Mesenchymal stem cell (in vitro differentiated cells and primary cell): Measurements from ENCODE around the gene ACVR1.

Experiments
- DNase-seq: peaks from one replicate; pipeline ENCODE4 v3.0.0-alpha.2; 2013
- H2AFZ ChIP-seq: one replicate; pipeline ENCODE4 v1.6.1; 2013; ENCODE audit warnings: low read depth, mild to moderate bottlenecking, control low read depth, inconsistent platforms, low read length, moderate library complexity
- H2AK5ac ChIP-seq: 2 replicates; pipeline ENCODE4 v1.6.1; 2013; ENCODE audit warnings: low read length, moderate library complexity, mild to moderate bottlenecking, inconsistent platforms; ENCODE audit not compliant: severe bottlenecking
- H2BK120ac ChIP-seq: one replicate; pipeline ENCODE4 v1.6.1; 2013; ENCODE audit warnings: low read depth, mild to moderate bottlenecking, inconsistent platforms, low read length, moderate library complexity
- H2BK12ac ChIP-seq, 2 experiments: one replicate each; pipeline ENCODE4 v1.6.1; 2013; ENCODE audit warnings: inconsistent platforms in 2 of 2, low read length in 2 of 2, mild to moderate bottlenecking in 2 of 2, moderate library complexity in 2 of 2, control low read depth in 1 of 2
- H2BK15ac ChIP-seq: one replicate; pipeline ENCODE4 v1.6.1; 2013; ENCODE audit warnings: mild to moderate bottlenecking, low read depth, inconsistent platforms; ENCODE audit not compliant: poor library complexity, severe bottlenecking
- H2BK5ac ChIP-seq: 2 replicates; pipeline ENCODE4 v1.6.1; 2013; ENCODE audit warnings: low read depth, mild to moderate bottlenecking, low read length, control low read depth, inconsistent platforms; ENCODE audit not compliant: poor library complexity, severe bottlenecking
- H3K14ac ChIP-seq, 2 experiments: one replicate each; pipeline ENCODE4 v1.6.1; 2013; ENCODE audit warnings: inconsistent platforms in 2 of 2, low read length in 2 of 2, control low read depth in 1 of 2, mild to moderate bottlenecking in 1 of 2, moderate library complexity in 1 of 2
- H3K18ac ChIP-seq, 2 experiments: one replicate each; pipeline ENCODE4 v1.6.1; 2013; ENCODE audit warnings: inconsistent platforms in 2 of 2, low read length in 2 of 2, control low read depth in 1 of 2, low read depth in 1 of 2, mild to moderate bottlenecking in 1 of 2
- H3K23ac ChIP-seq, 2 experiments: one replicate each; pipeline ENCODE4 v1.6.1; 2013; ENCODE audit warnings: inconsistent platforms in 2 of 2, low read length in 2 of 2, mild to moderate bottlenecking in 2 of 2, moderate library complexity in 2 of 2, control low read depth in 1 of 2
- H3K27ac ChIP-seq: 2 replicates; pipeline ENCODE4 v1.5.1; 2013; ENCODE audit warnings: mild to moderate bottlenecking, moderate library complexity, low read length, control low read depth, inconsistent platforms; ENCODE audit not compliant: poor library complexity, severe bottlenecking
- H3K27me3 ChIP-seq, 2 experiments: 2 replicates each; pipeline versions ENCODE4 v1.6.1 to v1.7.0; 2013; ENCODE audit warnings: low read length in 2 of 2, mild to moderate bottlenecking in 2 of 2, moderate library complexity in 2 of 2, control low read depth in 1 of 2, inconsistent platforms in 1 of 2; ENCODE audit not compliant: control insufficient read depth in 1 of 2, insufficient read depth in 1 of 2
- H3K36me3 ChIP-seq, 2 experiments: 2 replicates each; pipeline versions ENCODE4 v1.6.1 to v1.7.0; 2013; ENCODE audit warnings: low read length in 2 of 2, control low read depth in 1 of 2, inconsistent platforms in 1 of 2, low read depth in 1 of 2, mild to moderate bottlenecking in 1 of 2; ENCODE audit not compliant: insufficient read depth in 2 of 2, control insufficient read depth in 1 of 2
- H3K4ac ChIP-seq, 2 experiments: one replicate each; pipeline ENCODE4 v1.6.1; 2013; ENCODE audit warnings: inconsistent platforms in 2 of 2, low read length in 2 of 2, mild to moderate bottlenecking in 2 of 2, moderate library complexity in 2 of 2, control low read depth in 1 of 2, low read depth in 1 of 2
- H3K4me1 ChIP-seq: 2 replicates; pipeline ENCODE4 v1.6.1; 2013; ENCODE audit warnings: low read depth, low read length, control low read depth; ENCODE audit not compliant: control insufficient read depth, insufficient read depth
- H3K4me2 ChIP-seq: 2 replicates; pipeline ENCODE4 v1.6.1; 2013; ENCODE audit warnings: low read length, mild to moderate bottlenecking, inconsistent platforms; ENCODE audit not compliant: poor library complexity, severe bottlenecking
- H3K4me3 ChIP-seq, 2 experiments: 2 replicates each; pipeline versions ENCODE4 v1.5.1 to v1.7.0; 2013; ENCODE audit warnings: low read length in 2 of 2, mild to moderate bottlenecking in 2 of 2, control low read depth in 1 of 2, low read depth in 1 of 2; ENCODE audit not compliant: insufficient read depth in 1 of 2
- H3K79me1 ChIP-seq: replicated peaks from 2 replicates; pipeline ENCODE4 v1.6.1; 2013; ENCODE audit warnings: mild to moderate bottlenecking, control low read depth, low read length, inconsistent platforms; ENCODE audit not compliant: poor library complexity, severe bottlenecking
- H3K9ac ChIP-seq: 2 replicates; pipeline ENCODE4 v1.7.0; 2013; ENCODE audit warnings: mild to moderate bottlenecking, low read length, moderate library complexity
- H3K9me3 ChIP-seq: 2 replicates; pipeline ENCODE4 v1.7.0; 2013; ENCODE audit warnings: mild to moderate bottlenecking, low read length; ENCODE audit not compliant: control insufficient read depth
- H4K8ac ChIP-seq: one replicate; pipeline ENCODE4 v1.6.1; 2013; ENCODE audit warnings: inconsistent platforms, mild to moderate bottlenecking, low read length, moderate library complexity
- H4K91ac ChIP-seq: one replicate; pipeline ENCODE4 v1.6.1; 2013; ENCODE audit warnings: mild to moderate bottlenecking, low read length, inconsistent platforms
- whole genome bisulfite sequencing: methylation state at CpG from one replicate; pipeline ENCODE4 v1.1.7; 2013; ENCODE audit warnings: mixed read lengths; 5-methylcytosine and 5-hydroxymethylcytosine counted together

Gene ACVR1

DNA sequence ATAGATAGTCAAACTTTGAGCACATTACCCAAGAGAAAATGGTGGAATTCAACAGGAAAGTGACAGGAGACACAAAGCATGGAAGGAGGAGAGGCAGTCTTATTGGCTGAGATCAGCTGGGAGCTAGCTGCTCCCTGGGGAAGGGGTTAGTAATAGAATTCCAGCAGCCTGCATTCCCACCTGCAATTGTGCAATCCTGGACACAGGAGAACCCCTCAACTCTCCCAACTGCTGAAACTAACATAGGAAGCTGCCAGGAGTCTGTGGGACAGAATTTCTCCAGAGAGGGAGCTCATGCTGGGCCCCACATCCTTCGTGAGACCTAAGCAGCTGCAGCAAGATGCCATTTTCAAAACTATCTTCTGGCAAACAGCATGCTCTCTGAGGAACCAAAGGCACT, 177.7 kb downstream of the ACVR1 start:
- Histone ChIP-seq H3K9me3 (peaks cover 38% of the 10 kb centered on the region), H2BK120ac (no peak overlapping the region), H3K4me2 (no peak overlapping the region), H3K18ac (no peak overlapping the region), H3K23ac (no peak overlapping the region), H2BK5ac (no peak overlapping the region), H3K14ac (no peak overlapping the region), H3K27ac (no peak overlapping the region), H2AFZ (no peak overlapping the region), H3K79me1 (no peaks in the 10 kb centered on the region), H3K9ac (no peak overlapping the region), H3K27me3 (no peaks in the 10 kb centered on the region), H3K36me3 (peaks cover 10 to 13% of the 10 kb centered on the region in 2 experiments), H3K4ac (no peak overlapping the region), H3K4me3 (no peak overlapping the region), H3K4me1 (peaks cover 2% of the 10 kb centered on the region), H4K91ac (no peak overlapping the region), H2BK15ac (no peak overlapping the region), H2AK5ac (no peak overlapping the region), H2BK12ac (no peak overlapping the region), H4K8ac (no peak overlapping the region)
- DNase-seq = no peak
- WGBS = 77% methylated on average over 1 of the region's 1 CpG

DNA sequence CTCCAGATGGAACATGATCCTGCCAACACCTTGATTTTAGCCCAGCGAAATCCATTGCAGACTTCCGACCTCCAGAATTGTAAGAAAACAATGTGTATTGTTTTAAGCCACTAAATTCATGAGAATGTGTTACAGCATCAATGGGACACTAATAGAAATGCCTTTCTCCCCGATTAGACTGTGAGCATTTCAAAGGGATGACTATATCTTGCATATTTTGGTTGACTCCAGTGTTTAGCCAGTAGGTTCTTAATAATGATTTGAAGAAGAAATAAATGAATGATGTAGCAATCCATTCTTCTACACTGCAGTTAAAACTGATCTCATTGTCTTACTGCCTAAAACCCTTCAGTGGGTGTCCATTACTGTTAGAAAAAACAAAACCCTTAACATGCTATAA, 180.1 kb downstream of the ACVR1 start:
- H3K4ac ChIP-seq = no peak overlapping the region
- DNase-seq = no peak
- H3K79me1 ChIP-seq = no peaks in the 10 kb centered on the region
- peaks cover 14% of the 10 kb centered on the region for H3K9me3 ChIP-seq
- no peak overlapping the region for H2BK120ac ChIP-seq
- no peak overlapping the region for H3K14ac ChIP-seq
- H2BK15ac ChIP-seq = no peak overlapping the region
- peaks cover 2% of the 10 kb centered on the region for H3K4me1 ChIP-seq
- H3K27me3 ChIP-seq = no peaks in the 10 kb centered on the region
- H2BK5ac ChIP-seq = no peak overlapping the region
- no peak overlapping the region for H2BK12ac ChIP-seq
- no peak overlapping the region for H4K8ac ChIP-seq
- 43% methylated on average over 1 of the region's 3 CpGs for WGBS
- no peak overlapping the region for H3K9ac ChIP-seq
- H4K91ac ChIP-seq = no peak overlapping the region
- H3K18ac ChIP-seq = no peak overlapping the region
- H3K4me3 ChIP-seq = no peak overlapping the region
- peak overlapping the region; percentile 17 for H3K27ac ChIP-seq
- H2AFZ ChIP-seq = no peak overlapping the region
- peaks cover 10 to 13% of the 10 kb centered on the region in 2 experiments for H3K36me3 ChIP-seq
- H3K4me2 ChIP-seq = no peak overlapping the region
- H3K23ac ChIP-seq = no peak overlapping the region
- no peak overlapping the region for H2AK5ac ChIP-seq

DNA sequence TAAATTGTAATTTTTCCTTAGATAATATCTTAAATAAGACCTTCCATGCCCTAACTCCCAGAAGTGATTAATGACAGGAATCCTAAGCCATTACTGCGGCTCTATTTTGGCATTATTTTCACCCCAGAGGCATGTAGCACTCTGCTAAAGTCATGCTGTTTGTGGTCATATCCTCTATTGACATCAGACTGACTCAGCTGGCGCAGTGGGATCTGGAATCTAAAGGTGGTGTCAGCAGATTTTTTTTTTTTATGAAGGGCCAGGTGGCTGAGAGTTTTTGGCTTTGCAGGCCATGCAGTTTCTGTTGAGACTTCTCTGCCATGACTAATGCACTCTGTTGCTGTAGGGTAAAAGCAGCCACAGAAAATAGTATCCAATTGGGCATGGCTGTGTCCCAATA, 183.4 kb downstream of the ACVR1 start:
- Histone ChIP-seq H2AK5ac (no peak overlapping the region), H3K4me2 (no peak overlapping the region), H3K4ac (no peak overlapping the region), H2BK120ac (no peak overlapping the region), H3K14ac (no peak overlapping the region), H3K9me3 (peaks cover 4% of the 10 kb centered on the region), H2BK15ac (no peak overlapping the region), H3K23ac (no peak overlapping the region), H3K79me1 (no peaks in the 10 kb centered on the region), H2BK5ac (no peak overlapping the region), H3K27me3 (no peaks in the 10 kb centered on the region), H3K27ac (peak overlapping the region; percentile 90), H3K18ac (no peak overlapping the region), H3K9ac (no peak overlapping the region), H3K36me3 (no peaks in the 10 kb centered on the region), H3K4me3 (no peak overlapping the region), H3K4me1 (no peaks in the 10 kb centered on the region), H2BK12ac (no peak overlapping the region), H4K91ac (no peak overlapping the region), H2AFZ (no peak overlapping the region), H4K8ac (no peak overlapping the region)
- WGBS = 21% methylated on average over 2 of the region's 2 CpGs
- peak; percentile 77 for DNase-seq

DNA sequence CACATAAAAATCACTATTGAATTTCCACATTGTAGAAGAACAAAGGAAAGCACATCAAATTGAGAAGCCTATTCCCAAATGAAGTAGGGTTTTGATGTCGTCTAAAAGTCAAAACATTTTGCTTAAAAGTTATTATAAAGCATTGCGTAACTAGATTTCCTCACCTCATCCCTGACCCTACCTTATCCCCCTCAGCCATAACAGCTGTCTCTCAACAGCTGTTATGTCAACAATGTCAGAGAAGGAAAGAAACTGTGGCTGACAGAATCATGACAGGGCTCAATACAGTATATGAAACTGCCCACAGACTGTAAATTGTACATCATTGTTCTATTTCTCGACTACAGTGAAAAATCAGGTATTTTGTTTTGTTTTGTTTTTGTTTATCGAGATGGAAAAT, 184.4 kb downstream of the ACVR1 start:
- H4K91ac ChIP-seq = no peak overlapping the region
- no peak for DNase-seq
- H3K4me3 ChIP-seq = no peak overlapping the region
- H3K9me3 ChIP-seq = peaks cover 4% of the 10 kb centered on the region
- no peak overlapping the region for H3K4me2 ChIP-seq
- no peak overlapping the region for H3K27ac ChIP-seq
- H3K9ac ChIP-seq = no peak overlapping the region
- H3K27me3 ChIP-seq = no peaks in the 10 kb centered on the region
- WGBS = 93% methylated on average over 2 of the region's 4 CpGs
- H3K79me1 ChIP-seq = no peaks in the 10 kb centered on the region
- H2BK5ac ChIP-seq = no peak overlapping the region
- no peak overlapping the region for H2BK12ac ChIP-seq
- no peak overlapping the region for H3K18ac ChIP-seq
- H3K36me3 ChIP-seq = no peaks in the 10 kb centered on the region
- H3K4me1 ChIP-seq = no peaks in the 10 kb centered on the region
- no peak overlapping the region for H3K4ac ChIP-seq
- no peak overlapping the region for H2BK120ac ChIP-seq
- no peak overlapping the region for H4K8ac ChIP-seq
- H2AK5ac ChIP-seq = peak overlapping the region; percentile 57
- no peak overlapping the region for H3K14ac ChIP-seq
- H2BK15ac ChIP-seq = no peak overlapping the region
- no peak overlapping the region for H3K23ac ChIP-seq
- no peak overlapping the region for H2AFZ ChIP-seq
